OCI-LY3 (cell line): Measurements from ENCODE around the gene NXPE3.

Source experiments
- EZH2phosphoT487 ChIP-seq: fragments of 200-600 bp; shearing (Covaris generic); IDR thresholded peaks from 2 replicates; pipeline ENCODE4 v1.6.1; 2018; ENCODE audit warnings: antibody characterized with exemption, mixed run types, low read depth
- TF ChIP-seq, protein P1 (sequence below): fragments of 200-600, 300-600 bp; sonication (generic); IDR thresholded peaks from 2 replicates; pipeline ENCODE4 v1.5.1; 2014; ENCODE audit warnings: antibody characterized with exemption, low read length, low read depth

DNA sequence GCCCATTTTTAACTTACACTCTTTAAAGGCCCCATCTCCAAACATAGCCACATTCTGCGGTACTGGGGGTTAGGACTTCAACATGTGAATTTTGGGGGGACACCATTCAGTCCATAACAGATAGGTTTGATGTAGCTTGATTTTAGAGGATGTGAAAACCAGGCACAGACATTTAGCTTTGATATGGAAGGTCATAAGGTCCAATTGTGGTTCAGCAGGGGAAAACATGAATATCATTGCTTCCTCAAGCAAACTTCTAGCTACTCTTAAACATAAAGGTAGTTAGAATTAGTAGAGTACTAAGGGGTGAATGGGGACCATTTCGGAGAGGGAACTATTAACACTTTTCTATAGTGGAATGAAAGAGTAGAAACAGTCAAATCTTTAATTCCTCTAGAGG lies 56.7 kb downstream of the NXPE3 start:
- TF ChIP-seq, protein P1, sequence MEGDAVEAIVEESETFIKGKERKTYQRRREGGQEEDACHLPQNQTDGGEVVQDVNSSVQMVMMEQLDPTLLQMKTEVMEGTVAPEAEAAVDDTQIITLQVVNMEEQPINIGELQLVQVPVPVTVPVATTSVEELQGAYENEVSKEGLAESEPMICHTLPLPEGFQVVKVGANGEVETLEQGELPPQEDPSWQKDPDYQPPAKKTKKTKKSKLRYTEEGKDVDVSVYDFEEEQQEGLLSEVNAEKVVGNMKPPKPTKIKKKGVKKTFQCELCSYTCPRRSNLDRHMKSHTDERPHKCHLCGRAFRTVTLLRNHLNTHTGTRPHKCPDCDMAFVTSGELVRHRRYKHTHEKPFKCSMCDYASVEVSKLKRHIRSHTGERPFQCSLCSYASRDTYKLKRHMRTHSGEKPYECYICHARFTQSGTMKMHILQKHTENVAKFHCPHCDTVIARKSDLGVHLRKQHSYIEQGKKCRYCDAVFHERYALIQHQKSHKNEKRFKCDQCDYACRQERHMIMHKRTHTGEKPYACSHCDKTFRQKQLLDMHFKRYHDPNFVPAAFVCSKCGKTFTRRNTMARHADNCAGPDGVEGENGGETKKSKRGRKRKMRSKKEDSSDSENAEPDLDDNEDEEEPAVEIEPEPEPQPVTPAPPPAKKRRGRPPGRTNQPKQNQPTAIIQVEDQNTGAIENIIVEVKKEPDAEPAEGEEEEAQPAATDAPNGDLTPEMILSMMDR: no peak
- no peak for TF ChIP-seq EZH2phosphoT487
